Endometrium (tissue), 2 donors: ENCODE data around the gene ST6GALNAC4.

Source experiments
- FAIRE-seq: peaks from 2 replicates; lab custom pipeline; 2012; peaks lifted over from hg19 to GRCh38; lab: Jason Lieb, UNC
- donor health status: control.
- donor health status: control.

ST6GALNAC4 gene

DNA sequence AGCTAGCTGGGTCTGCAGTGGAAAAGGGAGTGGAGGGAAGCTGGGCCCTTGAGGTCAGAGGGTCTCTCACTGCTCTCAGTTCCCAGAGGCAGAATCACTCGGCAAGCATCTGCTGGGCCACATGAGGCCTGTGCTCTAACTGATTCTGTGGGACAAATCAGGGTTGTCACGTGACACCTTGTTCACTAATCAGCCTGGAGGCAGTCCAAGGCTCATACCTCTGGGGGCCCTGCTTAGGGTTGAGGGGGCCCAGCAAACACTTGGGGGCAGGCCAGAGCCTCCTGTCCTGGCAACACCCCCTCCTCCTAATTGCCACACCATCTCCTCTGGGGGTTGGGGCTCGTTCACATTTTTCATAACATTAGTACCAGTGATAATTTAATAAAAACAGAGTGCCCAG is 29.9 kb upstream of the ST6GALNAC4 start:
- no peak for FAIRE-seq

DNA sequence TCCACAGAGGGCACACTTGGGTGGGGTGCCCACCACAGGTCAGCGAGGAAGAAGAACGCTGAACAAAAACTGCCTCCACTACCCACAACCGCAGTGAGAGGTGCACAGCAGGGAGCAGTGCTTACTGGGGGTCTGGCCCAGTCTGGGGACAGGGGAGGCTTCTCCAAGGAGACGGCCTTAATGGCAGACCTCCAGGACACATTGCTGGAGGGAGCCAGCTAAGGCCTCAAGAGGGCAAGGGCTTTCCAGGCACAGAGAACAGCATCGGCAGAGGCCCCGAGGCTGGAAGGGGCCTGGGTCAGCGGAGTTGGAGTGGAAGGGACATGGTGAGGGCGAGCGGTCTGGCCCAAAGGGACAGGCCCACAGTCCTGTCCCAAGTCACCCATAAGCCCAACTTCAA is 29.1 kb upstream of the ST6GALNAC4 start:
- FAIRE-seq: no peak

GRCh38 chr9:127945338-127945737 is 28.5 kb upstream of the ST6GALNAC4 start:
- FAIRE-seq: no peak

DNA sequence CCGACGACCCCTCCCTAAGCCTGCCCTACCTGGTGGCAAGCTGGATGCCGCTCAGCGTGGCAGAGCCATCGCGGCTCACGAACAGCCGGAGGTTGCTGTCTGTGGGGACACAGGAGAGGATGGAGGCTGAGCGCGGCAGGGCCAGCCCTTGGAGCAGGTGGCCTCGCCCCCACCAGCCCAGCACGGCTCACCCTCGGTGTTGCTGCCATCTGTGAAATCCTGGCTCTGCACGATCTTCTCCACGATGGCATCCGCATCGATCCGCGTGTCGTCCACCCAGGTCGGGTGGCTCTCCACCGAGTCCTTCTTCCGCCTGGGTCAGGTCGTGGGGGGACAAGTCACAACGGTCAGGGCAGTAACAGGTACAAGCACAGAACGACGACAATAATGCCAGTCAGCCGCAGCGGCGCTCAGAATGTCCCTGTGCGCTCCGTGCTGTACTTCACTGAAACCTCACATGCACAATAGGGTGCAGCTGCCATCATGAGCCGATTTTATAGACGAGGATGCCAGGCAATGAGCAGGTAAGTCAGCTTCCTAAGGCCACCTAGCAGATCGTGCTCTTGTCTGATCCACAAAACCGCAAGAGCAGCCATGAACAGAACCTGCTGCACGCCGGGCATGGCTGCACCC is 27.9 kb upstream of the ST6GALNAC4 start:
- FAIRE-seq: no peak

DNA sequence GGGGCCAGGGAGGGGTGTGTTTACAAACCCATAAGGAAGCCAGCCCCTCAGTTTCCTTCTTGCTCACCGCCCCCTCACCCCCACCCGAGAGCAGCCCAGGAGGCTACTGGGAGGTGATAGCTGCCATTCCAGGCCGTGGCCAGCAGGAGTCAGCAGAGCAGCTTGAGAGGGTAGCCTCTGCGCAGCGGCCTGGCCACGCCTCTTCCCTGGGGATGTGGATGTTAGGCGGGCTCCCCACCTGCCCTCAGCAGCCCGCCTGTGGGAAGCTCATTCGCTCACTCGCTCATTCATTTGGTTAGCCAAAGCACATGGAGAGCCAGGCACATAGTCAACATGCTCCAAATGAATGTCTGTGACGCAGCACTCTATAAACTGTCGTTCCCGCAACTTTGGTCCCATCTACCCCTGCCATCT is 26.9 kb upstream of the ST6GALNAC4 start:
- no peak for FAIRE-seq

- FAIRE-seq: no peak
Observed at GRCh38 chr9:127943011-127943662, 26.3 kb upstream of the ST6GALNAC4 start.

DNA sequence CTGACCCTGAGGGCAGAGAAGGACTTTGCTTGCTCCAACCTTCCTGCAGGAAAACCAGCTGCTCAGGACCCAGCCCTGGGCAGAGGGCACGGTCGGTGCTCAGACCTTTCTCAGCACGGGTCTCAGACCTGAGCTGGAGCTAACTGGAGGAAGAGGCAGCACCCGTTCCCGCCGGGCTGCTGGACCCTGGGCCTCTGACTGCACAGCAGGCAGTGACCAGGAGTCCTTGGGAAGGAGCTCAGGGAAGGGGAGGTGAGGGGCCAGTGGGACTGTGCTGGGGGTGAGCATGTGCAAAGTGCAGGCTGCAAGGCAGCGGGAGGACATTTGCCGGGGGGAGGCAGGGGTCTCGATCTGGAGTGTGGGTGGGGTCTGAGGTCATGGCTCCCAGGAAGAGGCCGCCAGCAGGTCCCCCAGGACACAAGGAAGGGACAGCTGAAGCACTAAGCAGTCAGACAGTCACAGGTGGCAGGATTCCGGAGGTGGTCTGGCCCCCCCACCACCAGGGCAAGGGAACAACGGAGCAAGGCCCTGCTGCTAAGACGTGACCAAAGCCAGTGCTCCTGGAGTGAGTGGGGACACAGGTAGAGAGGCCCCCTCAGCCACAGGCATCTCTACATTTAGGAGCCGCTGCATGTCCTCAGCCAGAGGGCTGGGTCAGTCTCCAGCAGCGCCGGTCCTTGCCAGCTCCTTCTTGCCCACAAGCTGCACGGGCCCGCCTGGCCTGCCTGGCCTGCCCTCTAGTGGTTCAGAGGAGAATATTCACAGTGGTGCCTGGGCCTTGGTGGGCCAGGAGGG is 25.6 kb upstream of the ST6GALNAC4 start:
- FAIRE-seq: no peak

GRCh38 chr9:127941961-127942215 is 25.0 kb upstream of the ST6GALNAC4 start:
- FAIRE-seq: no peak

DNA sequence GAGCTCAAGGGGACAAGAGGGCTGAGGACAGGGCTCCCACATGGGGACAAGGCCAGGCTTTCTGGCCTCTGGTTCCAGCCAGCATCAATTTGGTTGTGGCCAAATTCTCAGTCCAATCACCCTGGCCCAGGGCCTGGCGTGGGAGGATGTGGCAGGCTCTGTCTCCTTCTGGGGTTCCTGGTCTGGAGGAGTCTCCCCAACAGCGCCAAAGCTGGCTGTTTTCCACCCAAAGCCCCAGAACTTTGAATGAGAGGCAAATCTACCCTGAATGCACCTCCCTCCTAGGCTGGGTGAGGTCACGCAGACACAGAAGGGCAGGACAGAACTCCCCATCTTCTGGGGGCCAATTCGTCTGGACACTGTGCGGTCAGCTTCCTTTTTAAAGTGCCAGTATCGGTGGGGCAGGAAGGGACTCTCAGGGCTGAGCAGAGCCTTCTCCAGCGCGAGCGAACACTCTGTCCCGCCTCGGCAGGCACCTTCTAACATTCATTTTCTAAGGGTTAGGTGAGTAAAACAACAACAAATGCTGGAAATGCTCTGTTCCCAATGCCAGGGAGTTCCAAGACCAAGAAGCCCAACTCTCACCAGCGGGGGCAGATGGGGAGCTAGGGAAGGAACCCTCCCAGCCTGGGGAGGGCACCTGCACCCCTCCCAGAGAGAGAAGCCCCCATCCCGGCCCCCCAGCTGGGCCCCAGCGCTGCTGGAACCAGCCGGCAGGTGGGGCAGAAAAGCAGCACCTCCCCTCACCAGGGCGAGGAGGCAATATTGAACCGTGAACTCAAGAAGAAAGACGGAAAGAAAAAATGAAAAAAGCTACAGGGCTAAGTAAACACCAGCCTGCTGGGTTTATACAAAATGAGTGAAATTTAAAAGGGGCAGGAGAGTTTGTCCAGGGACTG is 24.5 kb upstream of the ST6GALNAC4 start:
- no peak for FAIRE-seq

DNA sequence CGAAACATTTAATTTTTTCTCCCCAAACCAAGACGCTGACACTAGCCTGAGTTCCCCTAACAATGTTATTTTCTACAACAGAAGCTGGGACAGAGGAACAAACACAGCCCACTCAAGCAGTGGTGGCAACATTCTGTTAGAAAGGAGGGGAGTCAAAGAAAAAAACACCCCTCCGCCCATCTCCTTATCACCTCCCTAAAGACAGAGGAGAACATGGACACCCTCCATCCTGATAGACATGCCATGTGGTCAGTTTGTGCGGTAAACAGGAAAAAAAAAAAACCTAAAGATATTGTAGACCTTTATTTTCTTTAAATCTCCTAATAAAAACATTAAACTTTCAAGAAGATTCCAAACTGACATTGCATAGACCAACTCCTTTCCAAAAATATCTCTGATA is 23.8 kb upstream of the ST6GALNAC4 start:
- no peak for FAIRE-seq

DNA sequence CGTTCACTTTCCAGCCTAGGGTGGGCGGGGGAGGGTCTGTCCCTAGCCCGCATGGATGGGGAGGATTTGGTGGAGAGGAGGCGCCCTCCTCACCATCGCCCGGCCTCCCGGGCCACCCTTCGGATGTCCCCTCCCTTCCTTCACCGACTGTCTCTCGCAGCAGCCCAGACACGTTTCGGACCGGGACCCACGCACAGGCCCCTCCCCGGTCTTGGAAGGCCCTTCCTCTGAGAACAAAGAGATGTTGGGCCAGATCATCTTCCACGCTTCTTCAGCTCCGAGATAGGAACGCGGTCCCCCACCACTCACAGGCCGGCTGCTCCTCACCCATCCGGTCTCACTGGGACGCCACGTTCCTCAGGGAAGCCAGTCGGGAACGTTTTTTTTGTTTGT is 21.5 kb upstream of the ST6GALNAC4 start:
- FAIRE-seq: no peak

DNA sequence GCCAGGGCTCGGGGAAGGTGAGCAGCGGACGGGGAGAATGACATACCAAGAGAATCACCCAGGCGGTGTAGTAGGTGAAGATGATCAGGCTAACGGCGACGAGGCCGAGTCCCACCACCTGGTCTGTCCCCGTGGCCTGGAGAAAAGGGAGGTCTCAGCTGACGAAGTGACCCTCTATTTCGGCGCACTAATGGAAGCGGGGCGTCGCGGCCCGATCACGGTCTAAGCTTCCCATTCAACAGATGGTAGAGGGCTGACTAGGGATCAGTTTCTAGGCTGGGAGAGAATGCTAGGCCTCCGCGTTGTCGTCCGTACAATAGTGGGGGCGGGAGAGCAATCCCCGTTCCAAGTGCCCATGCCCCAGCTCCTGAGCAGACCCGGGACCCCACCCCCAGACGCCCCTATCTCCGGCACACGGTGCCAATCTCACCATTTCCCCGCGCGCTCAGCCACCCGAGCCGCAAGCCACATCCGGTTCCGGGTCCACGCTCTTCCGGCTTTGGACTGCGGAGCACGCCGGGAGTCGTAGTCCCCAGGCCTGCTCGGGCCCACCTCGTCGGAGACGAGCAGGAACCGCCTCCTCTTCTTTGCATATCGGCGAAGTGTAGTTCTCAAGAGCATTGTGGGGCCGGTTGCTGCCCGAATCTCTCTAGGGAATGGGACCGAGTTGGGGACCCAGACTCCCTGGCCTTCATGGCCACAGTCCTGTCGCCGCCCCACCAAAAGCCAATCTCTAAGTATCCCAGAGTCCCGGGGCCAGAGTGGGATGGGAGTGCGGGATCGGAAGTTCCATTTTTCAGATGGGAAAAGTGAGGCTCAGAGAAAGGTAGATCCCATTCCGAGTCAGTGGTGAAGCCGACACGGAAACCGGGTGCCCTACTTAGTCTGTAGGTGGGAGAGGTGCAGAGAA is 20.8 kb upstream of the ST6GALNAC4 start, which contains the start of gene DPM2:
Gene DPM2 (minus strand): TSS at position 467 of the 910 bp plus-strand sequence. CDS start 34 bp downstream, at position 433.
- FAIRE-seq: no peak

- FAIRE-seq: no peak
Observed at GRCh38 chr9:127937056-127937387, 20.2 kb upstream of the ST6GALNAC4 start.

GRCh38 chr9:127936347-127936852 is 19.6 kb upstream of the ST6GALNAC4 start:
- no peak for FAIRE-seq

DNA sequence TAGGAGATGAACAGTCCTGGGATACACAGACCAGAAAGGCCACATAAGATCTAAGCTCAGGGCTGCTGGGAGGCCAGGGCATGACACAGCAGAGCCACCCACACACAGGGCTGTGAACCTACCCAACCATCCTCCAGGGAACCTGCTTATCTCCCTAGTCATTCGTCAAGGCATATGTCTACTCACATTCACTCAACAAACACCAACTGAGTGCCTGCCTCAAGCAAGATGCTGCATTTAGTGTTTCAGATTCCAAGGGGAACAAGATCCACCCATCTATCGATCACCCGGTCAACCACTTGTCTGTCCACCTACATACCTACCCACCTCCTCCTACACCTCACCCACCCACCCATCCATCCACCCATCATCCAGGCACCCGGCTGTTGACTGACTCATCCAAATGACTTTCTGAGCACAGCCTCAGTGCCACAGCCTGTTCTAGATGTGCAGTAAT is 19.0 kb upstream of the ST6GALNAC4 start:
- FAIRE-seq: no peak

GRCh38 chr9:127934986-127935385 is 18.1 kb upstream of the ST6GALNAC4 start:
- FAIRE-seq: no peak

DNA sequence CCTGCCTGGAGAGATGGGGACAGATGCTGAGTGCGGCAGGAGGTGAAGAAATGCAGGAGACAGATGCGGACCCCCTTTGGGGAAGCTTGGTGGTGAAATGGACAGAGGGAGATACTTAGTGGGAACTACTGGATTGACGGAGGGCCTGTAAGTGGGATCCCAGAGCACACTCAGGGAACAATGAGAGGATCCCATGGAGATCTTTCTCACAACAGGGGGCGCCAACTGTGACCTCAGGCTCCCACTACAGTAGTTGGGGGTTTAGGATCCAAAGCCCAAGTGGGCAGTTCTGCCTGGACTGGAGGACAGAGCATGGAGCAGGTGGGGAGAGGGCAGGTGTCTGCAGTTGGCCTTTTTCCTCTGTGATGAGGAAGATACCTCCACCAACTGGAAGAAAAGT is 17.4 kb upstream of the ST6GALNAC4 start:
- FAIRE-seq: no peak

DNA sequence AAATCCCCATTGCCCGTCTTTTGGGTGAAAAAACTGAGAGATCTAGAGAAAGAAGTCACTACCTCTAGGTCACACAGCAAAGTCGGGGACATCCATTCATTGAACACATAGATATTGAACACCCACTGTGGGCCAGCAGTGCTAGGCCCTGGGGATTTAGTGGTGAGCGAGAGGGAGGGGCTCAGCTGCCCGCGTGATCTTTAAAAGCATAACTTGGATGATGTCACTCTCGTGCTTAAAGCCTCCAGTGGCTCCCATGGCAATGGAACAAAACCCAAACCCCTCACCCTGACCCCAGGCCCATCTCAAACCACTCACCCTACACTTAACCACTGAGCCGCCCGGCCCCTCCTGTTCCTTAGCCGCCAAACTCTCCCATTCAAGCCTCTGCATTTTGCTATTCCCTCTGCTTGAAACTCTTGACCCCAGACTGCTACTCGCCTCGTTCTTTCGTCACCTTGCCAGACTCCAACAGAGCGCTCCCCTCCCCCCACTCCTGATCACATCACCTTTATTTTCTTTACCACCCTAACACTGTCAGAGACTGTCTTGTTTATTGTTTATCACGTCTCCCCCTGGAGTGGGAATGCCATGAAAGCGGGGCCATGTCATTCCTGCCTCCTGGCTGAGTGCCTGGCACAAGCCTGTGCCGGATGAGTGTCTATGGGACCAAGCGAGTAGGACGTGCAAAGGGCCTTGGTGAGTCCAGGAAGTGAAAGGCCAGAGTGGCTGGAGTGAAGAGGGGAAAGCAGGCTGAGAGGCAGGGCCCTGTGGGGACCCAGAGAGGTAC is 14.4 kb upstream of the ST6GALNAC4 start:
- FAIRE-seq: no peak

GRCh38 chr9:127930231-127931091 is 13.6 kb upstream of the ST6GALNAC4 start, which contains the start of gene PIP5KL1:
Gene PIP5KL1 (minus strand): TSS chr9:127930777. CDS start chr9:127930752, 25 bp downstream.
- FAIRE-seq: no peak
